ENCODE results near the gene ARHGAP25.

ARHGAP25 gene, protein sequence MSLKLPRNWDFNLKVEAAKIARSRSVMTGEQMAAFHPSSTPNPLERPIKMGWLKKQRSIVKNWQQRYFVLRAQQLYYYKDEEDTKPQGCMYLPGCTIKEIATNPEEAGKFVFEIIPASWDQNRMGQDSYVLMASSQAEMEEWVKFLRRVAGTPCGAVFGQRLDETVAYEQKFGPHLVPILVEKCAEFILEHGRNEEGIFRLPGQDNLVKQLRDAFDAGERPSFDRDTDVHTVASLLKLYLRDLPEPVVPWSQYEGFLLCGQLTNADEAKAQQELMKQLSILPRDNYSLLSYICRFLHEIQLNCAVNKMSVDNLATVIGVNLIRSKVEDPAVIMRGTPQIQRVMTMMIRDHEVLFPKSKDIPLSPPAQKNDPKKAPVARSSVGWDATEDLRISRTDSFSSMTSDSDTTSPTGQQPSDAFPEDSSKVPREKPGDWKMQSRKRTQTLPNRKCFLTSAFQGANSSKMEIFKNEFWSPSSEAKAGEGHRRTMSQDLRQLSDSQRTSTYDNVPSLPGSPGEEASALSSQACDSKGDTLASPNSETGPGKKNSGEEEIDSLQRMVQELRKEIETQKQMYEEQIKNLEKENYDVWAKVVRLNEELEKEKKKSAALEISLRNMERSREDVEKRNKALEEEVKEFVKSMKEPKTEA

DNA sequence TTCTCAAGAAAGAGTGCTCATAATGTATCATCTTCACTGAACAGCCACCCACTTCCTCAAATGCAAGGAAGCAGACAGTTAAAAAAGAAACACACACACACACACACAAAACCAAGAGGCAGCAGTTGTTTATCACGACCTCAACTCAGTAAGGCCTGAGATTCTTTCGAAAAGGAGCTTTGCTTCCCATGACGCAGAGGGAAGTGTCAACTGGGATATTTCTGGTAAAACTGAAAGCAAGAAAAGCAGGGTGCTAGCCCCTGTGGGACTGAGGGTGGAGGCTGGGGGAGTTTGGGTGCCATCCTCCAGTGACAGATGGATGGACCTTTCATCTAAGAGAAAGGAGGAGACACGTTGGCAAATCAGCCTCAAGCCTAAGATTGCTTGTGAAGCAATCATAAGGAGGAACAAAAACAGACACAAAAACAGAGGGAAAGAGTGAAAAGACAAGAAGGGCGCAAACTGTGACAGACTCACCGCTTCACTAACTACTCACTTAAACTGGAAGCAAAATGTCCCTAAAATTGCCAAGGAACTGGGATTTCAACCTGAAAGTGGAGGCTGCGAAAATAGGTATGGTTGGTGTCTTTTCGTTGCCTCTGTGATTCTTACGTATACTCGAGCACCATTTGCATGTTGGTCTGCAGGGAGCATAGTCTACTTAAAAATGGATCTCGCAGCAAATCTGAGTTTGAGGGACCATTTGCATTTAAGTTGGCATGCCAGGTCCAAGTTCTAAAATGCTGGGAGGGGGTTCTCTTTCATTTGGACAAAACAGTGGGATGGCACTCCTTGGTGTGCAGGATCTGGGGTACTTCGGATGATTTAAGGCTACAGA lies at the start of gene ARHGAP25:
Gene ARHGAP25 (plus strand): TSS at position 124 of the 838 bp plus-strand sequence. CDS start 389 bp downstream, at position 513.
- DNase-seq: no peak

- DNase-seq: no peak
These were observed 48.4 kb upstream of the ARHGAP25 start for GRCh38 chr2:68686178-68686577.

- DNase-seq: no peak
These were observed 47.6 kb upstream of the ARHGAP25 start for GRCh38 chr2:68687018-68687417.

DNA sequence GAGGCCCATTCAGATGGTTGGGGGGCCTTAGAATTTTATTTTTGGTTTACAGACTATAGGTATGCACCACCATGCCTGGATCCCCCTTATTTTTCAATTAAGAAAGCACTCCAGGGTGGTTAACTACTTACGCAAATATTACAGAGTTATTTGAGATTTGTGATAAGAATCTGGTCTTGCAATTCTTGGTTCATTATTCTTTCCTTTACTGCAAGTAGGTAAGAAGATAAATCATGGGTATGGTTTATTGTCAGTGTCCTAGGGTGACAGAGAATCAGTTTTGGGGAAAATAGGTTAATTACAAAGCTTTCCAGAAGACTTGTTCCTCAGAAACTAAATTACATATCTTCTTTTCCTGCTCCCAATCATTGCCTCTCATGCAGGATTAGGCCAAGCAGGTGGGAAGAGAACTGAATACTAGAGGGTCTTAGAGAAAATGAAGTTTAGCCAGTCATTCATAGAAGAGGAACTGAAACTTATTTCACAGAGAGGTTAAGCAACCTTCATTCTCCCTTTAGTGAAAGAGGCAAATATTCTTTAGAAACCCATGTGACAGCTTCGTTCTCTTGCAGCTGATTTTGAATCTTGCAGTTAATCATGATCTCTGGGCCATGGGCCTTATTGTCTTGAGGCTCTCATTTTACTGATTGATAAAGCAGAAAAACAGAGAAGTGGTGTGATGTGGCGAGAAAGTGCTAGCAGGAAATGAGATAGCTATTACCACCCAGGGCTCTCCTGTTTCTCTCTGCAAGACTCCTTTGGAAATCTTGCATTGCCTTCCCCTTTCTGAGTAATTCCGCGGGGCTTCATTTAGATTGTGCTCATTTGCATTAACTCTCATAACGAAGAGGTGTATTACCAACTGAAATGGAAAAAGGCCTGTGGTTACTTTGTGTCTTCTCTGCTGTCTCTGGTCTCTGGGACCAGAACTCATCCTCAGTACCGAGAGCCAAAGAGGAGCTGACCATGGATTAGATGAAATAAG lies 44.8 kb upstream of the ARHGAP25 start:
- no peak for DNase-seq

DNA sequence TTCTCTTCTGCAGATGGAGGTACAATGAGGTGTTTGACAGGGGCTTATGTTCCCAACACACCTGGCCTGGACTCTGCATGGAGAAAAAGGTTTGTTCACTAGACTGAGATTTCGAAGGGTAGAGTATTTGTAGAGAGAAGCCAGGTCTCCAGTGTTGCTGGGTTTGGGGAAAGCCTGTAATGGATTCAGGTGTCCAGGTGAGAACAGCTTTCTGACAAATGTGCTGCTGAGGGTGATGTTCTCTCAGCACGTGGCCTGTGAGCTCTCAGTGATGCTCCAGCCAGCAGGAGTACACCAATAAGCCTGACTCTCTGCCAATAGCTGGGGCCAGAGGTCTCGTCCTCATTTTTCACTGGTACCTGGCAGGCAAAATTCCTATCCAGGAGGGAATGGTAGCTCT lies 43.8 kb upstream of the ARHGAP25 start:
- DNase-seq: no peak

DNA sequence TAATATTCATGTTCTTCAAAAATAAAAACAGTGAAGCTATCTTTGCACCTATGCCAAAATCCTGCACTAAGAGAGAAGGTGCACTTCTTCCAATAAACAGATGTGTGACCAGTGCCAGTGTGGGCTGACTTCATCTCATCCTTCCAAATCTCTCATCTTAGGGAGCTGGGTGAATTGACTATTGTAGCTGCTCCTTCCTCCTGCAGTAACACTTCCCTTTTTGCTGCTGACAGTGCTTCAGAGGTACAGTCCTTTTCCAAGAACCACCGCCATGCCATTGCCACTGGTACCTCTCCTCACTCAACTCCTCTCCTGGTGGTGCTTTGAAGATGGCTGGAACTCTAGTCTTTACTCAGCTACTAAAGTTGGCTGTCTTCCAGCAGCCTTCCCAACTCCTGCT lies 42.1 kb upstream of the ARHGAP25 start:
- DNase-seq: no peak

DNA sequence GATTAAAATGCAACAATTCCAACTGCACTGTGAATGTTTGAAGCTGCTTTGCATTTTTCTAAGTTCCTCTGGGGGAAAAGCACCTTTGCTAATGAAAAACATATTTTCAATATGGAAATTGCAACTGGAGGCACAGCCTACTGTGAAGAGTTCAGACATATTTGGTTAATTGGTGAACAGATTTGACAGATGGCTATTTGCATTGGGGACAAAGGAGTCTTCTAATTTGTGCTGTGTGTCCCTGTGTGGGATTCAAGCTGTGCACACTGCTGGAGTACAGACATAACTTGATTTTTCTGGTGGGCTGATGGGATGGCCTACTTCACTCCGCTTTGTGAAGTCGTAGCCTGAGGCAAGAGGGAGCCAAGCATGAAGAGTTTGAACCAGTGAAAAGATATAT lies 40.7 kb upstream of the ARHGAP25 start:
- no peak for DNase-seq

DNA sequence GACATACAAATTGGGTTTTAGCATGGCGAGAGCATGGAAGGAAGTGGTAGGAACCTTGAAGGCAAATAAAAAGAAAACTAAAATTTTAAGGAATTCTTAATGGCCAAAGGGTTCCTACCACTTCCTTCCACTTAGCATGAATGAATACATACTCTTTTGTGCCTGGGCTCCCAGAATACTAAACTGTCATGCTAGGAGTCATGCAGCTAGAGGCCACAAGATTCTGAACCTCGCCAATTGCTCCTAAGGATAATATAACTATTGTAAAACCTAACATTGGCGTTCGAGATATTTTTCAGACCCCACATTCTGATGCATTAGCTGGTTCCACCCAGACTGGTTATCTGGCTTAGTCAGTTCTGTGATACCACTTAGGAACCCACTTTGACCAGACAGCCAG lies 38.6 kb upstream of the ARHGAP25 start:
- DNase-seq: no peak

GRCh38 chr2:68696554-68696953 lies 38.1 kb upstream of the ARHGAP25 start:
- DNase-seq: no peak

DNA sequence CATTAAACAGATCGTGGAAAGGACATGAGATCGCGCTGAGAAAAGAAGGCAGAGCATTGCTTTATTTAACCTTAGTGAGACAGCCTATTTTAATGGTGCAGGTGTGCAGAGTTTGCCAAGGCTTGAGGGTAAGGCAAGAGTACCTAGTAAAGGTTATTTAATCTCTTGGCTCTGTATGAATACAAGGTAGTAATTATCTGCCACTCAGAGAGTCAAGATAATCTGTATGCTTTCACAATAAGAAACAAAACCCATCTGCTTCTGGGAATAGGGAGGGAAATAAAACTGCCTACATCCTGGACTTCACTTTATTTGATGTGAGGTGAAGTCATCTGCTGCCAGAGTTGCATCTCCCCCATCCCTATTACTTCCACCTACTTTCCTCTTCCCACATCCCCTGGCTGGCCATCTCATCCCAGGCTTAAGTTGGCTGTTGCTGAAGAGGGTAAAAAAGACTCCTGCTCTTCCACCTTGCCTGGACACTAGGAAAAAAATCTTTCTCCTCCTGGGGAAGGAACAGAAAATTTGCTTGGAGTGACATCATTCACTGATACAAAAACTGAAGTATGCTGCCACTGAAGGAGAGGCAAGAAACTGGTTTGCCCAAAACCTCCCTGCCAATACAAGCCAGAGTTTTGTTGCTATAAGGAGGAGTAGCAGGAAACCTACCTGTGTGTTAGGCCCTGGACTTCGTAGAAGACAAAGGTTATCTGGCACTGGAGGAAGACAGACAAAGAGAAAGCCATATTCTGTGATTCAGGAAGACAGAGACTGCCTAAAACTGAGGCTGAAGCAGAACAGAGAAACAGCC lies 35.8 kb upstream of the ARHGAP25 start:
- DNase-seq: peak; percentile 76

DNA sequence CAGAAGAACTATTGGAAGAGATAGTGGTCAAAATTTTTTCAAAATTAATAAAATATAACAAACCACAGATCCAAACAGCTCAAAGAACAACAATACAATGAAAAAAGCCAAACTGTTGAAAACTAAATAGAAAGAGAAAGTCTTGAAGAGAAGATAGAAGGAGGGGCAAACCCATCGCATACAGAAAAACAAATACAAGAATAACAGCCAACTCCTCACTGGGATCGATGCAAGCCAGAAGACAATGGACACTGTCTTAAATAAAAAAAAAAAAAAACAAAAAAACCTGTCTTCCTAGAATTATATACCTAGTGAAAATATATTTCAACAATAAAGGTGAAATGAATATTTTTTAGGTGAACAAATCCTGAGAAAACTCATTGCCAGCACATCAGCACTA lies 34.1 kb upstream of the ARHGAP25 start:
- DNase-seq: no peak

DNA sequence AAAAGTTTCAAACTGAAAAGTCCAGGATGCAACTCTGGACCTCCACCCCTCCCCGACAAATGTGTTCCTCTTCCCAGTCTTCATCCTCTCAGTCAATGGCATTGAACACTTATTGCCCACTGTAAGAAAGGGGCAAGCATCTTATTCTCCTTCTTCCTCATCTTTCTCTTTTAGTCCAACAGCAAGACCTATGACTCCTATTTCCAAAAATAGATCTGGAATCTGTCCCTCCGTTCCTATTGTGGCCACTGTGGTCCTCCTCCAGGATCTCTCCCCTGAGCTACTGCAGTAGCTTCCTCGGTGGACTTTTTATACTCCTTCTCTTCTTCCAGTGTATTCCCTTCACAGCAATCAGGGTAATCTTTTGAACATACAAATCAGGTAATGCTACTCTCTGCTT lies 28.0 kb upstream of the ARHGAP25 start:
- DNase-seq: no peak

DNA sequence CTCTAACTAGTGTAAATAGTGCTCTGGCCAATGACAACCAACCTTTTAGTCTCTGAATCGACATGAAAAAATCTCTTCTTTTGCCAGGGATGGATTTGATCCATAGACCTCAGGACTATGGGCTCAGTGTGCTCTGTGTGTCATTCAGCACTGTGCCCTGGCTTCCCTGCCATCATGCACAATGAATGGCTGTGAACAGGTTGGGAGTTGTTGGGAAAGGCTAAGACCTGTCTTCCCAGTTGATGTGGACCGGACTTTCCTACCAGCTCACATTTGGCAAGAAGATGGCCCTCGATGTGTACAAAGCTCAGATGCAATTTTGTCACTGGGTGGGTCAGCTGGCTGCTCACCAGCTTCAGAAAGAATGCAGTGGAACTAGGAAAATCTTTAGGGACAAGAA lies 26.0 kb upstream of the ARHGAP25 start:
- no peak for DNase-seq

DNA sequence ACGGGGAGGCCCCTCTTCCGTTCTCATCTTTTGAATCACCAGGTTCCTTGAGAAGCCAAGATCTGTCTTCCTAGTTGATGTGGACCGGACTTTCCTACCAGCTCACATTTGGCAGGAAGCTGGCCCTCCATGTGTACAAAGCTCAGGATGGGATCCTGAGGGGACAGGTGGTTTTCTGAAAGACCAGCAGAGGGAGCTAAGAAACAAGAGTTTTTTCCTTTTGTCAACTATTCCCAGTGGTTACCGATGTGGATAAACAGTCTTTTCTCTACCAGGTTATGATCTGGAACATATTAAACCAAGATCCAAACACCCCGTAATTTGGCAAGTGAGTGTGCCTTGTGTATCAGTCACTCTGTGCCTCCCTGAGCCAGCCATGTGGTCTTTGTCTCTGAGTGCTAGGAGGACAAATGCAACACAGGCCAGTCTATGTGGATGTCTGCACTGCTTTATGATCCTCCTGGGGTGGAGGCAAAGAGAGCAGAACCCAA lies 25.1 kb upstream of the ARHGAP25 start:
- DNase-seq: peak; percentile 13

- DNase-seq: no peak
These were observed 24.3 kb upstream of the ARHGAP25 start for GRCh38 chr2:68710336-68710735.

DNA sequence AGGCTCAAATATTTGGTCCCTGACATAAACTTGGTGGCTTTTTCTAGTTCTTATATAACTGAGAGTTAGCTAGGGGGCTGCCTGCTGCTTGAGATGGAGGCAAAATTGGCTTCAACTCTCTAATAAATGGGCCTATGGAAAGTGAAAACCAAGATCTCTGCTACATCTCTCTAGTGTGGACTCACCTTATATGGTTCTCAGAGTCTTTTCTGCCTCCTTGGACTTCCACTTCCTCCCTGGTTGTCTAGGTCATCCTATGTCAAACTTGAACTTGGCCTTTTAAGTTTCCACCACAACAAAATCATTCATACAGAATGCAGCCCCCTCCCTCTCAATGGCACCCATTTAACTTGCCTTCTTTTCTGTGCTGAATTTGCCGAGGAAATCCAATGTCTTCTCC lies 23.9 kb upstream of the ARHGAP25 start:
- DNase-seq: no peak

GRCh38 chr2:68714866-68715265 lies 19.7 kb upstream of the ARHGAP25 start:
- no peak for DNase-seq

DNA sequence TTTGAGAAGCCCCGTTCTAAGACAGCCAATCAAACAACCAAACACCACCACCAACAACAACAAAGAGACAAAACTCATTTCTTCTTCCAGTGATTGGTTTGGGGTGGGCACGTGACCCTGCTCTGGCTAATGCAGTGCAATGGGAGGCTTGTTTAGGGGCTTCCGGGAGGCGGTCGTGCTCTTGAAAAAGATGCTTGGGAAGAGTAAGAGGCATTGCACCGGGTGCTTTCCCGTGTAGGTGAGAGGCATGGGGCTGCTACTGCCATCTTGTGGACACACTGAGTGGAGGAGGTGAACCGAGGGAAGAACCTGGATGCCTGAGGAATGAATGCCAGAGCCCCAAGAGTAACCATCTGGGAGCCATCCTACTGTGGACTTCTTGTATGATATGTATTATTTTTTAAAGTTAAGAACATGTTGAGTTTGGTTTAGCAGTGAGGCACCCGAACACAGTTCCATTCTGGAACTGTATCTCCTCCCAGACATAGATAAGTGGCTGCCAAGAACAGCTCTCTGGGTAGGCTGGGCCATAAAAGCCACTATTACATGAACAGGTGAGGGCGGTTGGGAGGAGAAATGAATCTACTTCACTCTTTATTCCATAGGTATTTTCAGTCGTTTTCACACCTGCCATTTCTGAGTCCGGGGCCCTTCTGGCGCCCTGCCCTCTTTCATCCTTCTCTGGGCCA lies 19.1 kb upstream of the ARHGAP25 start:
- no peak for DNase-seq

DNA sequence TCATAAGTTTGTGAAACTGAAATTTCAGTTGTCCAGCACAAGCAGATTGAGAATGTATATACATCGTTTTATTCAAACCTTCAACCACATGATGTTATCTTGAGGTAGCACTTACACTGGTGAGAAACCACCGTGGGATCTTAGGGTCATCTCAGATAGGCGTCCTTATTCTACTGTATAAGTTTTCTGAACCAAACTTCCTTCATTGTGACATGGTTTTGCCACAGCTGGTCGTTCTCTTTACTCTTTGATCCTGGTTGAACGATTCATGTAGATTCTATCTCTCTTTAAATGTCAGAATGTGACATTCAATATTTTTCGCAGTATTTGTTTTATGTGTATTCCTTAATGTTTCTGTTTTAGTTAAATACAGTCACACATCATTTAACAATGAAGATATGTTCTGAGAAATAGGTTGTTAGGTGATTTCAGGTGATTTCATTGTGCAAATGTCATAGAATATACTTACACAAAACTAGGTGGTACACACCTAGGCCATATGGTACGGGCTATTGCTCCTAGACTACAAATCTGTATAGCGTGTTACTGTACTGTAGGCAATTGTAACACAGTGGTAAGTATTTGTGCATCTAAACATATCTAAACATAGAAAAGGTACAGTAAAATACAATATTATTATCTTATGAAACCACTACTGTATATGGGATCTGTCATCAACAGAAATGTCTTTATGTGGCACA lies 17.9 kb upstream of the ARHGAP25 start:
- no peak for DNase-seq

- DNase-seq: no peak
These were observed 17.3 kb upstream of the ARHGAP25 start for GRCh38 chr2:68717305-68717661.

Measured in NCI-H2029 treated with DMSO at 0.1 percent for 48 hours (cell line).